GM08714 (cell line): ENCODE measurements around the gene ANKS1B.
"Not testable (repeated sequence)": the region's sequence is repeated elsewhere in the genome, so short reads cannot be mapped to it uniquely, and the experiment has no call there.

Source experiments
- H3K4me3 ChIP-seq: fragments of 200-500 bp; sonication (Bioruptor generic); 2 replicates; pipeline ENCODE4 v1.5.1; 2014; ENCODE audit warnings: mild to moderate bottlenecking, low read length, inconsistent platforms
- ZNF274 ChIP-seq: IDR thresholded peaks from 2 replicates; pipeline ENCODE4 v1.6.1; 2012; ENCODE audit warnings: mild to moderate bottlenecking, low read depth, low read length

The ANKS1B gene

GRCh38 chr12:98863167-98863566 lies 1121.6 kb downstream of the ANKS1B start:
- no peak for TF ChIP-seq ZNF274
- no peak overlapping the region for H3K4me3 ChIP-seq

- TF ChIP-seq ZNF274: no peak
- no peak overlapping the region for H3K4me3 ChIP-seq
Observed at GRCh38 chr12:98861251-98861650, 1123.5 kb downstream of the ANKS1B start.

GRCh38 chr12:98856897-98857540 lies 1127.7 kb downstream of the ANKS1B start:
- no peak for TF ChIP-seq ZNF274
- H3K4me3 ChIP-seq: no peak overlapping the region

DNA sequence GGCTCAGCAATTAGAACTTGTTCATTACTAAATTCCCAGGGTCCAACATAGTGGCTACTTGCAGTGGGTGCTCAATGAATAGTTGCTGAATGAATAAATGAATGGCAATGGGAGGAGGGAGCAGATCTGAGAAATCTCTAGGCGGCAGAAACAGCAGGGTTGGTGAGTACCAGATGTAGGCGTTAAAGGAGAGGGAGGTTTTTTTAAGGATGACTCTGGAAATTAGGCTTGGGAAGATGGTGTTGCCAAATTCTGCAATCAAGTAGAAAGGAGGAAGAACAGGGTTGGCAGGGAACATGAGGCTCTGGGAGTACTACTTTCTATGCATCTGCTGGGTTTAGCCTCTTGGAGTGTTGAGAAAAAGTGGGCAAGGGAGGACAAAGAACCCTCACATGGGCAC lies 1132.6 kb downstream of the ANKS1B start:
- H3K4me3 ChIP-seq: no peak overlapping the region
- TF ChIP-seq ZNF274: no peak

GRCh38 chr12:98847242-98847641 lies 1137.5 kb downstream of the ANKS1B start:
- TF ChIP-seq ZNF274: no peak
- no peak overlapping the region for H3K4me3 ChIP-seq

- H3K4me3 ChIP-seq: no peak overlapping the region
Observed at GRCh38 chr12:98845957-98846356, 1138.8 kb downstream of the ANKS1B start.

DNA sequence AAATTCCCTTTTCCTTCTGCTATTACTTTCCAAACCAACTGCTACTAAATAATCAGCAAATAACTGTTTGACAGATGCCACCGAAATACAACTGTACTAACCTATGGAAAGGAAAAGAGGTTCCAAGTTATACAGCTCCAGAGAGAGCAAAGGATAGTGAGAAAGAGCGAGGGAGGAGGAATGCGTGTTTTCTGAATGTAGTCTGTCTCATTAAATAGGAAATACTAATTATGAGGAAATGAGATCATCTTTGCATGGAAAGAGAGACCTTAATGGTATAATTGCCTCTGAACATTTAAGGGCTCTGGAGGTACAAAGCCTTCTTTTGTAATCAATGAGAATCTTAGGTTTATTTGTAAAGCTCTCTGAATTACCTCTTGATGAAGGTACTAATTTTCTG lies 1144.4 kb downstream of the ANKS1B start:
- TF ChIP-seq ZNF274: no peak
- H3K4me3 ChIP-seq: no peak overlapping the region

More at GRCh38 chr12:98845957-98846356, 1138.8 kb downstream of the ANKS1B start:
- TF ChIP-seq ZNF274: no peak

DNA sequence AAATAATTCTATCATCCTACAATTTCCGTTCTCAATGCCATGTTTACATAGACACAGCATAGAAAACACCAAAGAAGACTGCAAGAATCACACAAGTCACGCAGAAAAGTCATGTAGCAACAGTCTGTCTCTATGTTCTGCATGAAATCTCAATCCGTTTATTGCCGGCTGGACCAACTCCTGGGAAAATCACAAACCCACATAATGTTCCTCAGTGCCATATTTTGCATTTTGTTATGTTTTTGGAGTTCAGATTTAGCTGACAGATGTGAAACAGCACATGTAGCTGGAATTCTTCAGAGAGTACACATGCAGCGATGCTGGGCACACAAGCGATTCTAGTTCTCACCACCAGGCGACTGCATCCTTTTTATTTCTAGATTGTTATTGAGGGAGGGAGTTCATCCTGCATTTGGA lies 1146.5 kb downstream of the ANKS1B start:
- H3K4me3 ChIP-seq: no peak overlapping the region
- no peak for TF ChIP-seq ZNF274

GRCh38 chr12:98837134-98837752 lies 1147.5 kb downstream of the ANKS1B start:
- H3K4me3 ChIP-seq: not testable (repeated sequence)

DNA sequence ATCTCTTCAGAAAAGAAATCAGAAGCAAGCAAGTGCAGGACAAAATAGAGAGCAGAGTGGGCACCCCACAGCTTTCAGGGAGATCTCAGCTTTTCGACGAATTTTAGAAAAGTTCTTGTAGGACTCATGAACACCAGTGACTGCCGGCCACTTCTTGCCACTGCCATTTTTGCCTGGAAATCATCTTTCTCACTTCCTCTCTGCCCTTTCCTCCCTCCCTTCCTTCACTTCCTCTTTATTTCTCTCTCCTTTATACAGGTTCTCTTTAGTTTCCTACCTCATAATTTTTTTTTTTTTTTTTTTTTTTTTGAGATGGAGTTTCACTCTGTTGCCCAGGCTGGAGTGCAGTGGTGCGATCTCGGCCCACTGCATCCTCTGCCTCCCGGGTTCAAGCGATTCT lies 1154.1 kb downstream of the ANKS1B start:
- H3K4me3 ChIP-seq: no peak overlapping the region
- TF ChIP-seq ZNF274: no peak

- TF ChIP-seq ZNF274: no peak
Observed at GRCh38 chr12:98828802-98829600, 1155.7 kb downstream of the ANKS1B start.

GRCh38 chr12:98823012-98823411 lies 1161.7 kb downstream of the ANKS1B start:
- H3K4me3 ChIP-seq: no peak overlapping the region
- TF ChIP-seq ZNF274: no peak

More at GRCh38 chr12:98828802-98829600, 1155.7 kb downstream of the ANKS1B start:
- no peak overlapping the region for H3K4me3 ChIP-seq

GRCh38 chr12:98821866-98822265 lies 1162.9 kb downstream of the ANKS1B start:
- TF ChIP-seq ZNF274: no peak
- H3K4me3 ChIP-seq: no peak overlapping the region

- no peak for TF ChIP-seq ZNF274
- no peak overlapping the region for H3K4me3 ChIP-seq
Observed at GRCh38 chr12:98821232-98821631, 1163.5 kb downstream of the ANKS1B start.

- no peak for TF ChIP-seq ZNF274
- no peak overlapping the region for H3K4me3 ChIP-seq
Observed at GRCh38 chr12:98819821-98820404, 1164.8 kb downstream of the ANKS1B start.

- no peak overlapping the region for H3K4me3 ChIP-seq
- no peak for TF ChIP-seq ZNF274
Observed at GRCh38 chr12:98819071-98819470, 1165.7 kb downstream of the ANKS1B start.
